K562 (cell line): ENCODE data around the gene CAMK2D. TPM values are rescaled to one million over a fixed set of nuclear protein-coding genes. Genes with fewer than 3 reads are reported as not detected.

ENCODE experiments used
- CEBPZ ChIP-seq: fragments of 150-350 bp; IDR thresholded peaks from 2 replicates; pipeline ENCODE4 v1.6.1; 2014; ENCODE audit warnings: low read depth, mild to moderate bottlenecking, low read length, borderline replicate concordance
- HNRNPH1 ChIP-seq: fragments of 200-400 bp; formaldehyde crosslinking; optimal IDR thresholded peaks from 2 replicates; pipeline ENCODE3; 2017; ENCODE audit warnings: low read depth, mild to moderate bottlenecking, low read length, moderate library complexity
- LCOR ChIP-seq: sonication (generic); formaldehyde crosslinking; IDR thresholded peaks from 2 replicates; pipeline ENCODE4 v1.8.0; 2022; ENCODE audit warnings: mild to moderate bottlenecking, missing genetic modification reagents
- MBD1 ChIP-seq: fragments of 250-450 bp; sonication (Bioruptor Pico); IDR thresholded peaks from 2 replicates; pipeline ENCODE4 v1.8.0; 2022; ENCODE audit warnings: inconsistent platforms
- MEF2A ChIP-seq: IDR thresholded peaks from 2 replicates; pipeline ENCODE4 v1.6.1; 2011; ENCODE audit warnings: low read depth, mild to moderate bottlenecking, low read length, moderate library complexity; ENCODE audit not compliant: control insufficient read depth
- RREB1 ChIP-seq: fragments of 250-450 bp; sonication (Bioruptor Pico); IDR thresholded peaks from 2 replicates; pipeline ENCODE4 v1.4.0; 2020
- SMARCC2 ChIP-seq: fragments of 450-650 bp; IDR thresholded peaks from 2 replicates; pipeline ENCODE4 v1.6.1; 2017; ENCODE audit warnings: antibody characterized with exemption, moderate library complexity, mild to moderate bottlenecking, low read depth
- SRSF1 ChIP-seq: fragments of 200-400 bp; formaldehyde crosslinking; IDR thresholded peaks from 2 replicates; pipeline ENCODE4 v1.6.1; 2017; ENCODE audit warnings: mild to moderate bottlenecking, low read depth, low read length, moderate library complexity
- TRIM25 ChIP-seq: fragments of 450-650 bp; IDR thresholded peaks from 2 replicates; pipeline ENCODE4 v1.7.0; 2016; ENCODE audit warnings: borderline replicate concordance
- YBX1 ChIP-seq: fragments of 450-650 bp; IDR thresholded peaks from 2 replicates; pipeline ENCODE4 v1.7.1; 2016; ENCODE audit warnings: mild to moderate bottlenecking
- ZFX ChIP-seq: sonication (generic); formaldehyde crosslinking; IDR thresholded peaks from 2 replicates; pipeline ENCODE4 v1.8.0; 2022; ENCODE audit warnings: mild to moderate bottlenecking, missing genetic modification reagents, moderate library complexity
- ZNF311 ChIP-seq: fragments of 250-450 bp; sonication (Bioruptor Pico); IDR thresholded peaks from 2 replicates; pipeline ENCODE4 v1.4.0; 2020; ENCODE audit warnings: mild to moderate bottlenecking, moderate library complexity
- ZNF436 ChIP-seq: fragments of 250-450, 450-650 bp; sonication (Bioruptor Pico); formaldehyde crosslinking; IDR thresholded peaks from 2 replicates; pipeline ENCODE4 v1.7.0; 2020; ENCODE audit warnings: mild to moderate bottlenecking
- polyA plus RNA-seq, 8 experiments: library from polyadenylated mRNA; depleted of rRNA in 4 of 8; stranded (reverse) in 5 of 8; unstranded in 3 of 8; fragments of >200 nt; fragmentation: Nextera tagmentation in 2 of 8; fragmentation: Illumina TruSeq in 1 of 8; extraction: Ambion mirVana in 2 of 8; extraction: Trizol in 1 of 8; gene quantifications; 2 replicates each; pipeline versions ENCODE4 v1.2.1 to v1.2.3, GENCODE V29; 2011 to 2014; ENCODE audit warnings: inconsistent platforms in 1 of 8, missing spikeins in 1 of 8
- total RNA-seq, 7 experiments: library from RNA; depleted of rRNA in 6 of 7; stranded (reverse); fragments of >200 nt in 6 of 7; fragmentation: Illumina TruSeq in 2 of 7; extraction: Trizol in 2 of 7; gene quantifications; 2 replicates each; pipeline versions ENCODE4 v1.2.1 to v1.2.3, GENCODE V29; 2011 to 2021; ENCODE audit warnings: low replicate concordance in 1 of 7

CAMK2D gene
- total and polyA plus RNA-seq, 9 of the 15 experiments (the other 6 are each of a cell fraction or from before 2014, with no cell fraction given): 0.01 to 0.33 (median 0.04) TPM; not detected in 2

- TF ChIP-seq SMARCC2: no peak
- TF ChIP-seq CEBPZ: no peak
- no peak for TF ChIP-seq MBD1 (CRISPR knock-in tag)
- TF ChIP-seq ZNF311 (CRISPR knock-in tag): no peak
- 0 out of 2 replicates have a peak, but pooled peaks have one; percentile 10 for TF ChIP-seq LCOR
- no peak for TF ChIP-seq SRSF1
- no peak for TF ChIP-seq RREB1 (CRISPR knock-in tag)
- TF ChIP-seq TRIM25: no peak
- no peak for TF ChIP-seq YBX1
- no peak for TF ChIP-seq HNRNPH1
- no peak for TF ChIP-seq MEF2A
- TF ChIP-seq ZNF436 (CRISPR knock-in tag): no peak
- TF ChIP-seq ZFX (CRISPR knock-in tag): peak; percentile 46; the same call in 1 of the 2 replicates
Measured at GRCh38 chr4:113762186-113763028, 869 bp upstream of the CAMK2D start (continued).
